ENCODE data around the gene GTF3A. TPM values are rescaled to one million over a fixed set of nuclear protein-coding genes. Genes with fewer than 3 reads are reported as not detected.
A peak's percentile ranks its signal among the peaks of the same experiment; 100 is the strongest.

Gene GTF3A
- total and polyA plus RNA-seq, 2 donors (not counting 3 experiments of a cell fraction or from before 2014, with no cell fraction given), result 37.9 to 73.3 TPM

- H2AFZ ChIP-seq (ENCODE audit: low read depth, low read length), result peak within 1 kb of the TSS; percentile 76
- peak within 1 kb of the TSS; percentile 72 for H3K4me2 ChIP-seq (ENCODE audit: insufficient read depth, low read length)
- H3K27me3 ChIP-seq (ENCODE audit: control insufficient read depth in 2 of 2, insufficient read depth in 2 of 2, low read length in 2 of 2), result peaks cover 7 to 20% of the 10 kb centered on the region in 2 experiments
- FAIRE-seq (peak; percentile 93), DNase-seq (ENCODE audit: low read depth, low spot score) (peak; percentile 92)
- TSS peak; percentile 78 for BruUV-seq (replicated peaks)
- peak within 1 kb of the TSS; percentile 68 to 90 (median 82) for H3K4me3 ChIP-seq (replicated peaks in 1 of 3; ENCODE audit: insufficient read depth in 1 of 3, low read depth in 1 of 3, low read length in 3 of 3)
- H3K9ac ChIP-seq (replicated peaks; ENCODE audit: extremely low read depth, insufficient read depth, low read length), result peak within 1 kb of the TSS; percentile 73
- TF ChIP-seq POLR2A (IDR thresholded peaks at IDR 0.05; ENCODE audit: low read depth, low read length) (peak; percentile 77), POLR2AphosphoS5 (IDR thresholded peaks at IDR 0.05; ENCODE audit: insufficient read depth, low read depth, low read length) (peak; percentile 59), CTCF (IDR thresholded peaks at IDR 0.05; ENCODE audit: extremely low read depth in 1 of 2, insufficient read depth in 1 of 2, low read depth in 1 of 2, low read length in 2 of 2) (no peak), GATA2 (IDR thresholded peaks at IDR 0.05; ENCODE audit: insufficient read depth, insufficient read length, low read depth, low read length) (no peak), MYC (IDR thresholded peaks at IDR 0.05; ENCODE audit: low read depth, low read length) (peak; percentile 40), MAX (IDR thresholded peaks at IDR 0.05; ENCODE audit: insufficient read depth, insufficient read length) (no peak)
- no peaks in the 10 kb centered on the region for H3K9me3 ChIP-seq (replicated peaks; ENCODE audit: control insufficient read depth, insufficient read depth, low read length)
- peaks cover 21% of the 10 kb centered on the region for H3K4me1 ChIP-seq (ENCODE audit: control insufficient read depth, extremely low read depth, insufficient read depth, low read length)
- intact Hi-C loops (cut with micrococcal nuclease), result loop anchor here (1.0 to 5.0 kb wide), 4 partner anchors 24 to 179 kb away; partner anchors contain the start of genes LNX2, POLR1D and RASL11A
- CTCF ChIA-PET, result interaction anchor here (0.6 to 6.4 kb wide), 12 partner anchors 13 to 752 kb away, joined by 3 to 41 read pairs (median 4); partner anchors contain the start of gene GTF3A
- H3K9me1 ChIP-seq (replicated peaks; ENCODE audit: control insufficient read depth, extremely low read depth, insufficient read depth, low read length), result no peaks in the 10 kb centered on the region
- dilution Hi-C loops (cut with MboI; ENCODE audit: extremely low pct_ligation_motif_present, low sequenced_read_pairs), result no loop called here
- POLR2A ChIA-PET, result interaction anchor here (0.6 to 2.1 kb wide), 3 partner anchors 25 to 170 kb away, joined by 3 to 8 read pairs (median 5); partner anchors contain the start of gene LNX2
- no peaks in the 10 kb centered on the region for H4K20me1 ChIP-seq (replicated peaks; ENCODE audit: control insufficient read depth, extremely low read depth, insufficient read depth, low read length)
- H3K27ac ChIP-seq (ENCODE audit: insufficient read depth, low read depth, low read length), result peak within 1 kb of the TSS; percentile 55
- no peaks in the 10 kb centered on the region for H3K36me3 ChIP-seq (ENCODE audit: control insufficient read depth in 2 of 2, extremely low read depth in 1 of 2, insufficient read depth in 2 of 2, low read length in 2 of 2)
- peaks cover 17% of the 10 kb centered on the region for H3K79me2 ChIP-seq (ENCODE audit: control insufficient read depth, insufficient read depth, low read length)
Observed at GRCh38 chr13:27449936-27450828, 25.8 kb downstream of the GTF3A start, which contains the start of gene MTIF3. MTIF3 (minus strand) TSS chr13:27450564; CDS start chr13:27440448, 10,116 bp downstream.
